Fibroblast of the conjunctiva (primary cell): Measurements from ENCODE around the gene RNMT.

ENCODE experiments used
- DNase-seq: peaks from one replicate; pipeline ENCODE4 v3.0.0-alpha.2; 2010; ENCODE audit warnings: low read depth

Gene RNMT

GRCh38 chr18:13811993-13812392, 85.5 kb downstream of the RNMT start:
- no peak for DNase-seq

GRCh38 chr18:13813271-13813849, 86.9 kb downstream of the RNMT start:
- DNase-seq: peak; percentile 18
